ENCODE measurements around the gene OR10AD1. TPM values are rescaled to one million over a fixed set of nuclear protein-coding genes. Genes with fewer than 3 reads are reported as not detected.

Gene OR10AD1
- total RNA-seq, 8 experiments from 2014 or later: 0.33 to 1.5 (median 0.73) TPM

DNA sequence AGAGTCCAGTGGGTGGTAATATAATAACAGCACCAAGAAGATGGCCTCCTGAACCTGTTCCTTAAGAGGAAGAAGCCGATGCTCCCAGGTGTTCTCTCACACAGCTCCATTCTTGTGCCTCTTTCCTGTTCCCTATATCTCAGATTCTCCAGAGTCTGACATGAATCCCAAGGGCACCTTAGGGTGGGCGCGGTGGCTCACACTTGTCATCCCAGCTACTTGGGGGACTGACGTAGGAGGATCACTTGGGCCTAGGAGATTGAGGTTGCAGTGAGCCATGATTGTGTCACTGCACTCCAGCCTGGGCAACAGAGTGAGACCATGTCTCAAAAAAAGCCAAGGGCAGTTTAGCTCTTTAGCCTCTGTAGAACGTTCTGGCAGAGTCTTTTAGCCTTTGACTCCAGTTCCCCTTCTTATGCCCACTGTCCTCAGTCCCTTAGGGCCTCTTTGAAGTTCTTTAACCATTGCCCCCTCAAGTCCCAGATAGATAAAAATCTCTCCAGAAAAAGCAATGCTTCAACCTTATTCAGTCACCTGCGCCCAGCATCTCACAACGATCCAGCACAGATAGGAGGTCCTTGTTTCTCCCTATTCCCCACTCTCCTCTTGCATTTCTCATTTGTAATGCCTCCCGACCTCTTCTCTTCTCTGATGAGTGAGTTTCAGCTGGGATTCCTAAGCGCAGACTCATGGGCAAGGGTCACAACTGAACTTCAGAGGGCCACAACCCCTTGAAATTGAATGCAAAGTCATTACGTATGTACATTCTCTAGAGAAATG, 15.0 kb downstream of the OR10AD1 start:
- Histone ChIP-seq H3K27ac (no peak overlapping the region), H3K4me3 (no peak overlapping the region), H3K4me1 (replicated peaks in 1 of 2) (peaks cover 9 to 12% of the 10 kb centered on the region in 2 donors)
- ATAC-seq (replicated peaks in 6 of 8): no peak
- in situ Hi-C loops (cut with MboI; ENCODE audit: low pct_unique_long_range_greater_than_20kb in 2 of 9, low sequenced_read_pairs in 9 of 9, unreplicated experiment in 9 of 9): loop anchor here in 3 of 9 experiments (25.0 kb wide), 2 partner anchors 274 to 476 kb away; partner anchors contain the start of genes RPAP3 (in 2 of the 3) and ANP32D (in 1 of the 3)
- 25 to 84% (median 67%) methylated on average over 1 to 7 of the region's 10 CpGs for WGBS, 10 experiments

DNA sequence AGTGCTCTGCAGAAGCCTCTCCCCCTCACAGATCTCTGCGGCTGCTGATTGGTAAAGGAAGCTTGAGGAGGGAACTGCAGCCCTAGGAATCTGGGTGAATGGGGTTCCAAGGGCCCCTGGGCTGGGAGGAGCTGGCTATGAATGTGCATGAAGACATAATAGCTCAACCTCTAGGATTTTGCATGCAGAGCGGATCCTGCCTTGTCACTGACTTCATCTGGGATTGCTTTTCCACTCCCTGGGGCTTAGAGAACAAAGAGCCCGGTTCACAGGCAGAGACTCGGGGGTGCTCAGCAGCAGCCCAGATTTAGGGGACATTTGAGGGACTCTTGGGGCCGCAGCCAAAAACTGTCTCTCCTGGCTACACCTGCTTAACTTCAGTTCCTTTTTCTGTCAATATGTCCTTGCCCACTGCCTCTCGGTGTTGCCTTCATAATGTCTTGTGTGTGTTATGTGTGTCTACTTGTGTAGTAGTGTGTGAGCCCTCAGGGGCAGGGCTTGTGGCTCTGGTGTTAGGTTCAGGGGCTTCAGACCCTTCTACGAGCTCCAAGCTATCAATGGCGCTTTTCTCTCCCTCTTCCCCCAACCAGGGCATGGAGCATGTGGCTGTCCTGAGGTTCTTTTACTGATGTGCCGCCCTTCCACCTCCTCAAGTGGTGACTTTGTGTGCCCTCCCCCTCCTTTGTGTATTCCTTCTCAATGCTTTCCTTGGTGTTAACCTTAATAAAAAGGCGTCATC, 17.7 kb downstream of the OR10AD1 start:
- ATAC-seq (replicated peaks in 6 of 8): peak; percentile 16 to 69 (median 30)
- Histone ChIP-seq H3K27ac (peak overlapping the region; percentile 64 to 90), H3K4me3 (peak overlapping the region; percentile 56 to 98 (median 86)), H3K4me1 (replicated peaks in 1 of 2) (peaks cover 14 to 16% of the 10 kb centered on the region in 2 donors)
- WGBS, 10 experiments: 20 to 100% (median 36%) methylated on average over 1 to 7 of the region's 10 CpGs; no CpG with 5 or more reads in 4 of the 10 experiments
- in situ Hi-C loops (cut with MboI; ENCODE audit: low pct_unique_long_range_greater_than_20kb in 2 of 9, low sequenced_read_pairs in 9 of 9, unreplicated experiment in 9 of 9): loop anchor here in 3 of 9 experiments (25.0 kb wide), 2 partner anchors 277 to 473 kb away; partner anchors contain the start of genes RPAP3 (in 2 of the 3) and ANP32D (in 1 of the 3)

DNA sequence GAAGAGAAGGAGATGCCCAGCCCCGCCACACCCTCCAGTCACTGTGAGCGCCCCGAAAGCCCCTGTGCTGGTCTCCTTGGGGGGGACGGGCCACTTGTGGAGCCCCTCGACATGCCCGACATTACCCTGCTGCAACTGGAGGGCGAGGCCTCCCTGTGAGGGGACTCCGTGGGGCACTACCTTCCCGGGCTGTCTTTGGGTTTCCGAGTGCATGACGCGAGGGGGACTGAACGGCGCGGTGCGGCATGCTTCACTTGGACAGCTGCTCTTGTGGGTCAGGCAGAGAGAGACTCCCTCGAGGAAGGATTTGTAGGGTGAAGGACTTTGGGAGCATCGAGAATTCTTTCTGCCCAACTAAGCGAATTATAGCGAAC, 18.6 kb downstream of the OR10AD1 start:
- Histone ChIP-seq H3K4me3 (peak overlapping the region; percentile 56 to 98 (median 86)), H3K27ac (peak overlapping the region; percentile 9 to 90), H3K4me1 (replicated peaks in 1 of 2) (peaks cover 14 to 16% of the 10 kb centered on the region in 2 donors)
- in situ Hi-C loops (cut with MboI; ENCODE audit: low pct_unique_long_range_greater_than_20kb in 2 of 9, low sequenced_read_pairs in 9 of 9, unreplicated experiment in 9 of 9): loop anchor here in 3 of 9 experiments (25.0 kb wide), 2 partner anchors 278 to 472 kb away; partner anchors contain the start of genes RPAP3 (in 2 of the 3) and ANP32D (in 1 of the 3)
- peak in 2 of 8 experiments; percentile 1 to 2 for ATAC-seq (replicated peaks in 6 of 8)
- WGBS, 10 experiments: 0 to 13% (median 0%) methylated on average over 2 to 11 of the region's 20 CpGs; no CpG with 5 or more reads in 4 of the 10 experiments

DNA sequence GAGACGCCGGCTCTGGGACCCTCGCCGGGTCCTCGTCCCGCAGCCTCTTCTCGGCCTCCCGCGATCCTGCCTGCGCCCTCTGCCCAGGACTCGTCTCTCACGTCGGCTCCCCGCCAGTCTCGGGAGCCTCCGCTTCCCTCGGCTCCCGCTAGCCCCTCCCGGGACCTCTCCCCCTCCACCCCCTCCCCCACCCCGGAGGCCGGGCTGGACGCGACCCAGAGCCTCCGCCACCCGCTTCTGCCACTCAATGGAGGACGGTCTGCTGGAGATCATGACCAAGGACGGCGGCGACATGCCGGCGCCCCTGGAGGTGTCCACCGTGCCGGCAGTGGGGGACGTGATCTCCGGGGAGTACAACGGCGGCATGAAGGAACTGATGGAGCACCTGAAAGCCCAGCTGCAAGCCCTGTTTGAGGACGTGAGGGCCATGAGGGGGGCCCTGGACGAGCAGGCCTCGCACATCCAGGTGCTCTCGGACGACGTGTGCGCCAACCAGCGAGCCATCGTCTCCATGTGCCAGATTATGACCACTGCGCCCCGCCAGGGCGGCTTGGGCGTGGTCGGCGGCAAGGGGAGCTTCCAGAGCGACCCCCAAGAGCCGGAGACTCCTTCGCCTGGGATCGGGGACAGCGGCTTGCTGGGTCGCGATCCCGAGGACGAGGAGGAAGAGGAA, 19.1 kb downstream of the OR10AD1 start:
- H3K4me3 ChIP-seq: peak overlapping the region; percentile 56 to 98 (median 86)
- peak in 5 of 8 experiments; percentile 15 to 35 (median 27) for ATAC-seq (replicated peaks in 6 of 8)
- peak overlapping the region; percentile 9 to 90 for H3K27ac ChIP-seq
- 0 to 1% (median 0%) methylated on average over 2 to 12 of the region's 61 CpGs; no CpG with 5 or more reads in 7 of the 10 experiments for WGBS, 10 experiments
- in situ Hi-C loops (cut with MboI; ENCODE audit: low pct_unique_long_range_greater_than_20kb in 2 of 9, low sequenced_read_pairs in 9 of 9, unreplicated experiment in 9 of 9): loop anchor here in 3 of 9 experiments (25.0 kb wide), 2 partner anchors 278 to 472 kb away; partner anchors contain the start of genes RPAP3 (in 2 of the 3) and ANP32D (in 1 of the 3)
- H3K4me1 ChIP-seq (replicated peaks in 1 of 2): peaks cover 13 to 14% of the 10 kb centered on the region in 2 donors

DNA sequence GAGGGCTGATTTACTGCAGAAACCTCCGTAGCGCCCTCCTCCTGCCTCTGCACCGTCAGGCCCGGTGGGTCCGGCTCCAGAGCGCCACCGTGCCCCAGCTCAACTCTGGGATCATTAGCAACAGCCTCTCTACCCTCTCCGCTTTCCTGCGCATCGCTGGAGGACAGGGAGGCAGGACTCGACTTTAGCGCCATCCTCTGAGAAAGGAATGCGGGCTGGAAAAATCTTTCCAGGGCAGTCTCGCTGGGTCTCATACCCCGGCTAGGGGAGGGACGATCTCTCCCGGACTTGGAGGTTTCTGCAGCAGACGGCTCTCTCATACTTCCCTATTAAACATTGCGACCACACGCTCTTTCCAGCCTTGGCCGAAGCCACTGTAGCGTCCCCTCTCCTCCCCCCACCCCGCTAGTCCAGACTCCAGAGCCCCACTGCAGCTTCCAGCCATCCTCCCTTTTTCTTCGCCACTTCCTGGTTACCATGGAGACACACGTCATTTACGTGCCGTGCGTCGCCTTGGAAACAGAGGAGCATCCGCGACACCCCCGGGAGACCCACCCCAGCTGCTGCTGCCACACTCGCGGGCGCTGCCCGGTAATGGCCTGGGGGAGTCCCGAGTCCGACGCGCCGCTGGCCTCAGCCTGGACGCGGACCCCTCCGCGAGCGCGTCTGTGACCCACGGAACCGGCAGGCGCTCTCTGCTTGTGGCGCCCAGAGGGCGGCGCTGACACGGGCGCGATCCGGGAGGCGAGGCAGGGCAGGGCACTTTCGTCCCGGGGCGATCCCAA, 19.8 kb downstream of the OR10AD1 start, which contains the start of gene CCDC184:
Gene CCDC184, plus strand, starts transcription at position 554 of the 785 bp plus-strand sequence. CDS start 479 bp downstream, outside the sequence.
- Histone ChIP-seq H3K4me1 (replicated peaks in 1 of 2) (peaks cover 13 to 14% of the 10 kb centered on the region in 2 donors), H3K4me3 (peak within 1 kb of the TSS; percentile 56 to 98 (median 86)), H3K27ac (peak within 1 kb of the TSS; percentile 60 to 90)
- in situ Hi-C loops (cut with MboI; ENCODE audit: low pct_unique_long_range_greater_than_20kb in 2 of 9, low sequenced_read_pairs in 9 of 9, unreplicated experiment in 9 of 9): loop anchor here in 3 of 9 experiments (25.0 kb wide), 2 partner anchors 279 to 471 kb away; partner anchors contain the start of genes RPAP3 (in 2 of the 3) and ANP32D (in 1 of the 3)
- 0 to 1% (median 0%) methylated on average over 3 to 15 of the region's 61 CpGs; no CpG with 5 or more reads in 5 of the 10 experiments for WGBS, 10 experiments
- peak; percentile 61 to 86 (median 83) for ATAC-seq (replicated peaks in 6 of 8)

DNA sequence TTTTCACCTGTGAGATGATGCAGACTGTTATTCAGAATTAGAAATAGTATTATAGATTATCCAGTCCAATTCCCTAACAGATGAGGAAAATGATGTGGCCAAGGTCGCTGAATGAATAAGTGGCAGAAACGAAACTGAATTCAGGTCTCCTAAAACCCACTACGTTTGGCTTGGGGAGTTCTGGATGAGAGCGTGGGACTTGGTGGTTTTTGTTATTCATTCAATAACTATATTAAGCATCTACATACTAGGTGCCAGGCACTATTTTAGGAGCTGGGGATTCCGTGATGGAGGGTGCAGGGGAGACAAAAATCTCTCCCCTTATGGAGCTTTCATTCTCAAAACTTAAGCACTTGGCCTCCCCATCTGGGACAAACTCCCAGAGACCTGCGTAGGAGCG, 20.5 kb downstream of the OR10AD1 start:
- H3K4me3 ChIP-seq: peak overlapping the region; percentile 56 to 98 (median 86)
- H3K4me1 ChIP-seq (replicated peaks in 1 of 2): peaks cover 13 to 14% of the 10 kb centered on the region in 2 donors
- in situ Hi-C loops (cut with MboI; ENCODE audit: low pct_unique_long_range_greater_than_20kb in 2 of 9, low sequenced_read_pairs in 9 of 9, unreplicated experiment in 9 of 9): loop anchor here in 3 of 9 experiments (25.0 kb wide), 2 partner anchors 280 to 470 kb away; partner anchors contain the start of genes RPAP3 (in 2 of the 3) and ANP32D (in 1 of the 3)
- H3K27ac ChIP-seq: peak overlapping the region; percentile 60 to 90
- 0 to 67% (median 5%) methylated on average over 1 to 7 of the region's 7 CpGs; no CpG with 5 or more reads in 3 of the 10 experiments for whole genome bisulfite sequencing, 10 experiments
- no peak for ATAC-seq (replicated peaks in 6 of 8)

DNA sequence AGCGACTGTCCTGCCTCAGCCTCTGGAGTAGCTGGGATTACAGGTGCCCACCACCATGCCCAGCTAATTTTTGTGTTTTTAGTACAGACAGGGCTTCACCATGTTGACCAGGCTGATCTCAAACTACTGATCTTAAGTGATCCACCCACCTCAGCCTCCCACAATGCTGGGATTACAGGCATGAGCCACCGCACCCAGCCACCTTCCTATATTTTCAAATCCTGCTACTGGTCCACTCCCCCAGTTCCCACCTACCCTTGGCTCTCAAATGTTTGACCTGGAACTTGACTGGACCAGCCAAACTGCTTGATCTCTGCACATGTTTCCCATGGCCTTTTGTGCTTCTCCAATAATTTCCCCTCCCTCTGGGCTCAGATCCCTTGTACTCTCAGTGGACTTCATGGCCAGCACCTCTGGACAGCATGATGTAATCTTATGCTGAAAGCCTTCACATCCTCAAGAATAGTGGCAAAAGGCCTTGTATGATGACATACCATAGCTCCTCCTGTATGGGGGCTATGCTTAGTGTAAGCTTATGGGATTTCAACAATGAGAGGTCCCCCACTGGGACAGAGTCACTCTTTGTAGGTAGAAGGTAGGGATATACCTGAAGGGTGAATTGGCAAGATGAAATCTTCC, 22.1 kb downstream of the OR10AD1 start:
- WGBS, 10 experiments: 45 to 100% (median 91%) methylated on average over 1 to 2 of the region's 2 CpGs; no CpG with 5 or more reads in 2 of the 10 experiments
- no peak for ATAC-seq (replicated peaks in 6 of 8)
- Histone ChIP-seq H3K4me3 (no peak overlapping the region), H3K4me1 (replicated peaks in 1 of 2) (peaks cover 9 to 11% of the 10 kb centered on the region in 2 donors), H3K27ac (no peak overlapping the region)
- in situ Hi-C loops (cut with MboI; ENCODE audit: low pct_unique_long_range_greater_than_20kb in 2 of 9, low sequenced_read_pairs in 9 of 9, unreplicated experiment in 9 of 9): loop anchor here in 3 of 9 experiments (25.0 kb wide), 2 partner anchors 281 to 469 kb away; partner anchors contain the start of genes RPAP3 (in 2 of the 3) and ANP32D (in 1 of the 3)

DNA sequence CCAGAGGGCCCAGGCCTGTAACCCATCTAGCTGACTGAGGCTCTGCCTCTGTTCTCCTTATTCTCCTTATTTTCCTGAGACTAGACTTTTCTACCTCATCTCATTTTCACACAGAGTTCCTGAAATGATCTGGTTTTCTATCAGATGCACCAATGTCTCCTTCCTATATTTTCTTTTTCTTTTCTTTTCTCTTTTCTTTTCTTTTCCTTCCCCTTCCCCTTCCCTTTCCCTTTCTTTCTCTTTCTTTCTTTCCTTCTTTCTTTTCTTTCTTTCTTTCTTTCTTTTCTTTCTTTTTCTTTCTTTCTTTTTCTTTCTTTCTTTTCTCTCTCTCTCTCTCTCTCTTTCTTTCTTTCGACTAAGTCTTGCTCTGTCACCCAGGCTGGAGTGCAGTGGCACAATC, 22.7 kb downstream of the OR10AD1 start:
- in situ Hi-C loops (cut with MboI; ENCODE audit: low pct_unique_long_range_greater_than_20kb in 2 of 9, low sequenced_read_pairs in 9 of 9, unreplicated experiment in 9 of 9): loop anchor here in 3 of 9 experiments (25.0 kb wide), 2 partner anchors 282 to 468 kb away; partner anchors contain the start of genes RPAP3 (in 2 of the 3) and ANP32D (in 1 of the 3)

DNA sequence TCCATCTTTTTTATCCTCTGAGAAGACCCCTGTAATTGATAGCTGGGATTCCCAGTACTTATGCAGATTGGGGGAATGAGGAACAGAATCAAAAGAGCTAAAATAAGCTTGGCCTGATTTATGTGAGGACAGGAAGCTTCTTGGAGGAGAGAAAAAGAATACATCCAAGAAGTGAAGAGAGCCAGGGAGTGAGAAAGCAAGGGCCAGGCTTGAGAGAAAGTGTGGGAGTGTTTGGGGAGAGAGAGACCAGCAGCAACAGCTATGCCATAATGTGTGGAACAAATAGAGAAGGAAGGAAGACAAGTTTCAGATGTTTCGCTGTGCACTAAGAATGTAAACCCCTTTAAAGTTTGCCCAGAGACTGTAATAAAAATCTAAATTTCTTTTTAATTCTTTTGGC, 23.6 kb downstream of the OR10AD1 start:
- no peak overlapping the region for H3K27ac ChIP-seq
- WGBS, 10 experiments: 14 to 100% (median 92%) methylated on average over 1 of the region's 1 CpG; no CpG with 5 or more reads in 1 of the 10 experiments
- H3K4me1 ChIP-seq (replicated peaks in 1 of 2): peaks cover 5 to 7% of the 10 kb centered on the region in 2 donors
- ATAC-seq (replicated peaks in 6 of 8): no peak
- in situ Hi-C loops (cut with MboI; ENCODE audit: low pct_unique_long_range_greater_than_20kb in 2 of 9, low sequenced_read_pairs in 9 of 9, unreplicated experiment in 9 of 9): loop anchor here in 3 of 9 experiments (25.0 kb wide), 2 partner anchors 283 to 467 kb away; partner anchors contain the start of genes RPAP3 (in 2 of the 3) and ANP32D (in 1 of the 3)
- no peak overlapping the region for H3K4me3 ChIP-seq

More for the DNA sequence above, 22.7 kb downstream of the OR10AD1 start:
- no peak overlapping the region for H3K4me3 ChIP-seq
- H3K27ac ChIP-seq: no peak overlapping the region
- no peak for ATAC-seq (replicated peaks in 6 of 8)
- WGBS, 10 experiments: 10 to 100% (median 68%) methylated on average over 1 of the region's 1 CpG; no CpG with 5 or more reads in 1 of the 10 experiments
- peaks cover 6 to 7% of the 10 kb centered on the region in 2 donors for H3K4me1 ChIP-seq (replicated peaks in 1 of 2)

DNA sequence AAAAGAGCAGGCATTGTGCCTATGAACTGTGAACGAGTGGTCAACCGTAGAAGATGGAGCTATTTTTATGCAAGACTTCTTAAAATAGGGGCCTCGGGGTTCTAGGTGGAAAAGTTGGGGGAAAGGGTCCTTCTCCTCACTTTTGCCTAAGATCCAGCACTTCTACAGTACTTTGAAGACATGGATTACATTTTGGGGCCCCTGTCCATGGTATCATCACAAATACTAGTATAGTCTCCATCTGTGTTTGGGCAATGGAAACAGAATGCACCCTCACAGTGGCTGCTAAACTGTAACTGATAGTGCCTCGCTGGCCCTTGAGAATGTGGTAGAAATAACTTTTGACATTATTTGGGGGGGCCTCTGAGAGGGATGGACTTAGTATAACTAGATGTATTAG, 25.1 kb downstream of the OR10AD1 start:
- in situ Hi-C loops (cut with MboI; ENCODE audit: low pct_unique_long_range_greater_than_20kb in 2 of 9, low sequenced_read_pairs in 9 of 9, unreplicated experiment in 9 of 9): loop anchor here in 3 of 9 experiments (25.0 kb wide), 2 partner anchors 284 to 466 kb away; partner anchors contain the start of genes RPAP3 (in 2 of the 3) and ANP32D (in 1 of the 3)
- 14 to 86% (median 60%) methylated on average over 2 to 4 of the region's 4 CpGs for WGBS, 10 experiments
- no peak for ATAC-seq (replicated peaks in 6 of 8)
- Histone ChIP-seq H3K4me3 (no peak overlapping the region), H3K4me1 (replicated peaks in 1 of 2) (peaks cover 5 to 7% of the 10 kb centered on the region in 2 donors), H3K27ac (no peak overlapping the region)
